Stimulated activated CD8-positive, alpha-beta memory T cell treated with anti-CD3 and anti-CD28 coated beads, Interleukin-15, amount 100 ng/mL, for 24 hours (primary cell): Measurements from ENCODE around the gene SPANXN1.
"Not testable (repeated sequence)": the region's sequence is repeated elsewhere in the genome, so short reads cannot be mapped to it uniquely, and the experiment has no call there.

Experiments
- DNase-seq: peaks from one replicate; pipeline ENCODE4 v3.0.0-alpha.2; 2020; ENCODE audit warnings: low read depth

The SPANXN1 gene

GRCh38 chrX:145247203-145247602 lies at the start of gene SPANXN1:
TSS of gene SPANXN1 (plus strand) at chrX:145247503. CDS start at chrX:145247587, 84 bp downstream.
- not testable (repeated sequence) for DNase-seq

- no peak for DNase-seq
Measured at GRCh38 chrX:145199078-145199477, 48.2 kb upstream of the SPANXN1 start.

GRCh38 chrX:145213504-145213903 lies 33.8 kb upstream of the SPANXN1 start:
- no peak for DNase-seq

- no peak for DNase-seq
Measured at GRCh38 chrX:145292218-145292617, 44.9 kb downstream of the SPANXN1 start.
